Measurements from ENCODE around the gene THBS1.

DNA sequence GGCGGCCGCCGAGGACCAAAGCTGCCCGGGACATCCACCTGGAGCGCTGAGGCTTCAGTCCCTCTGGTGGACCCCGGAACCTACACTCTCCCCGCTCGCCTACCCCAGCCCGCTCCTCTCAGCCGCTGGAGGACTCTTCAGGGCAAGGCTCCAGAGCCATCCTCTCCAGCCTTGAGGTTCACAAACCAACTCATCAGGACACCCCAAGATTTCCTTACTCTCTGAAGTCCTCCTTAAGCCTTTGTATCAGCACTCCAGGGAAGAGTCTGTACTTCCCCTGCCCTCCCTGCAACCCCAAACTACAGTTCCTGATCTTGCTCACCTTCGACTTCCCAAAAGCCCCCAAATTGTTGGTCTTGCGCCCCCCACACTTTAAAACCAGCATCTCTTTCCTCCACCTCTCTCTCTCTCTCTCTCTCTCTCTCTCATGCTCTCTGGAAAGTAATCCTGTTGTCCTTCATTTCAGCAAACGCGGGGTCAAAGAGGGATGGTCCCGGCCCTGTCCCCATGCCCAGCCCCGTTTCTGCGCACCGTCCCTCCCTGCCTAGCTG lies 438 bp downstream of the THBS1 start:
- TF ChIP-seq, protein P1, sequence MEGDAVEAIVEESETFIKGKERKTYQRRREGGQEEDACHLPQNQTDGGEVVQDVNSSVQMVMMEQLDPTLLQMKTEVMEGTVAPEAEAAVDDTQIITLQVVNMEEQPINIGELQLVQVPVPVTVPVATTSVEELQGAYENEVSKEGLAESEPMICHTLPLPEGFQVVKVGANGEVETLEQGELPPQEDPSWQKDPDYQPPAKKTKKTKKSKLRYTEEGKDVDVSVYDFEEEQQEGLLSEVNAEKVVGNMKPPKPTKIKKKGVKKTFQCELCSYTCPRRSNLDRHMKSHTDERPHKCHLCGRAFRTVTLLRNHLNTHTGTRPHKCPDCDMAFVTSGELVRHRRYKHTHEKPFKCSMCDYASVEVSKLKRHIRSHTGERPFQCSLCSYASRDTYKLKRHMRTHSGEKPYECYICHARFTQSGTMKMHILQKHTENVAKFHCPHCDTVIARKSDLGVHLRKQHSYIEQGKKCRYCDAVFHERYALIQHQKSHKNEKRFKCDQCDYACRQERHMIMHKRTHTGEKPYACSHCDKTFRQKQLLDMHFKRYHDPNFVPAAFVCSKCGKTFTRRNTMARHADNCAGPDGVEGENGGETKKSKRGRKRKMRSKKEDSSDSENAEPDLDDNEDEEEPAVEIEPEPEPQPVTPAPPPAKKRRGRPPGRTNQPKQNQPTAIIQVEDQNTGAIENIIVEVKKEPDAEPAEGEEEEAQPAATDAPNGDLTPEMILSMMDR (IDR thresholded peaks at IDR 0.05) = no peak
- TF ChIP-seq POLR2A (IDR thresholded peaks at IDR 0.05) (no peak), POLR2AphosphoS5 (IDR thresholded peaks at IDR 0.05; ENCODE audit: insufficient read depth in 1 of 2, low read depth in 1 of 2) (peak in 1 of 2 donors; percentile 40)

All from vagina (tissue), 2 donors.